WTC11 (cell line): ENCODE measurements around the gene ZNF230. TPM values are rescaled to one million over a fixed set of nuclear protein-coding genes. Genes with fewer than 3 reads are reported as not detected.

Experiments
- ATAC-seq: fragments of 200-7000 bp; cut with Tn5 transposase; 2 replicates; pipeline ENCODE4 v1.10.0; 2021; ENCODE audit warnings: mild to moderate bottlenecking, moderate library complexity
- CTCF ChIA-PET: fragments of 300-600 bp; sonication (Branson Sonifier 250); formaldehyde crosslinking; loops from one replicate; lab custom pipeline; 2021; ENCODE audit warnings: antibody characterized with exemption; lab: Charles Lee
- POLR2A ChIA-PET: fragments of 350-600 bp; sonication (Branson Sonifier 250); formaldehyde crosslinking; loops from one replicate; lab custom pipeline; 2021; ENCODE audit warnings: antibody characterized with exemption; lab: Charles Lee
- DNase-seq: peaks from one replicate; pipeline ENCODE4 v3.0.0; 2021; ENCODE audit warnings: low spot score
- H3K27ac Mint-ChIP-seq: 2 replicates; pipeline ENCODE4 v1.8.0; 2021; ENCODE audit warnings: mixed read lengths
- H3K27me3 Mint-ChIP-seq: 2 replicates; pipeline ENCODE4 v1.8.0; 2021; ENCODE audit warnings: low read depth, mild to moderate bottlenecking, moderate library complexity, mixed read lengths
- H3K36me3 Mint-ChIP-seq: 2 replicates; pipeline ENCODE4 v1.8.0; 2021; ENCODE audit warnings: mixed read lengths
- H3K4me1 Mint-ChIP-seq: 2 replicates; pipeline ENCODE4 v1.8.0; 2022; ENCODE audit warnings: mixed read lengths
- H3K4me3 Mint-ChIP-seq: 2 replicates; pipeline ENCODE4 v1.8.0; 2021; ENCODE audit warnings: mild to moderate bottlenecking, moderate library complexity, mixed read lengths
- H3K9me3 Mint-ChIP-seq: 2 replicates; pipeline ENCODE4 v1.8.0; 2021; ENCODE audit warnings: mixed read lengths
- CTCF ChIP-seq: fragments of 200-600 bp; IDR thresholded peaks from 2 replicates; pipeline ENCODE4 v1.8.0; 2022; ENCODE audit warnings: antibody characterized with exemption
- EMX1 ChIP-seq: fragments of 250-450 bp; sonication (Bioruptor Pico); IDR thresholded peaks from 2 replicates; pipeline ENCODE4 v1.8.0; 2021; ENCODE audit warnings: mild to moderate bottlenecking
- FOXP1 ChIP-seq: sonication (generic); formaldehyde crosslinking; IDR thresholded peaks from 2 replicates; pipeline ENCODE4 v1.8.0; 2022; ENCODE audit warnings: missing genetic modification reagents, mild to moderate bottlenecking, moderate library complexity, borderline replicate concordance
- GABPB1 ChIP-seq: sonication (generic); formaldehyde crosslinking; IDR thresholded peaks from 2 replicates; pipeline ENCODE4 v1.8.1; 2023; ENCODE audit warnings: mild to moderate bottlenecking, missing genetic modification reagents
- JAZF1 ChIP-seq: fragments of 250-450 bp; sonication (Bioruptor Pico); IDR thresholded peaks from 2 replicates; pipeline ENCODE4 v1.9.0; 2021; ENCODE audit warnings: moderate library complexity, mild to moderate bottlenecking, inconsistent platforms
- NR1H2 ChIP-seq: sonication (generic); formaldehyde crosslinking; IDR thresholded peaks from 2 replicates; pipeline ENCODE4 v1.9.0; 2021; ENCODE audit warnings: mild to moderate bottlenecking, moderate library complexity, missing genetic modification reagents
- NR2C2 ChIP-seq: sonication (generic); formaldehyde crosslinking; IDR thresholded peaks from 2 replicates; pipeline ENCODE4 v1.8.0; 2022; ENCODE audit warnings: mild to moderate bottlenecking, missing genetic modification reagents
- RELA ChIP-seq: sonication (generic); formaldehyde crosslinking; IDR thresholded peaks from 2 replicates; pipeline ENCODE4 v1.8.1; 2022; ENCODE audit warnings: missing genetic modification reagents, mild to moderate bottlenecking, borderline replicate concordance
- SP1 ChIP-seq: sonication (generic); formaldehyde crosslinking; conservative IDR thresholded peaks from 2 replicates; pipeline ENCODE4 v1.8.1; 2022; ENCODE audit warnings: missing genetic modification reagents
- STAT6 ChIP-seq: sonication (generic); formaldehyde crosslinking; conservative IDR thresholded peaks from 2 replicates; pipeline ENCODE4 v1.8.1; 2023; ENCODE audit warnings: mild to moderate bottlenecking, low read depth, missing genetic modification reagents, moderate library complexity
- TEAD1 ChIP-seq: sonication (generic); formaldehyde crosslinking; IDR thresholded peaks from 2 replicates; pipeline ENCODE4 v1.8.0; 2022; ENCODE audit warnings: mild to moderate bottlenecking, missing genetic modification reagents
- ZNF281 ChIP-seq: sonication (generic); formaldehyde crosslinking; IDR thresholded peaks from 2 replicates; pipeline ENCODE4 v1.8.0; 2023; ENCODE audit warnings: mild to moderate bottlenecking, missing genetic modification reagents
- ZNF425 ChIP-seq: fragments of 250-450 bp; sonication (Bioruptor Pico); conservative IDR thresholded peaks from 2 replicates; pipeline ENCODE4 v1.9.0; 2021; ENCODE audit warnings: mild to moderate bottlenecking
- ZNF512 ChIP-seq: sonication (generic); formaldehyde crosslinking; IDR thresholded peaks from 2 replicates; pipeline ENCODE4 v1.8.1; 2022; ENCODE audit warnings: missing genetic modification reagents, borderline replicate concordance
- ZSCAN18 ChIP-seq: fragments of 250-450 bp; sonication (Bioruptor Pico); IDR thresholded peaks from 2 replicates; pipeline ENCODE4 v2.1.2; 2022; ENCODE audit warnings: mild to moderate bottlenecking, moderate library complexity
- total RNA-seq: library from RNA; stranded (reverse); gene quantifications from 3 replicates; pipeline ENCODE4 v1.2.3, GENCODE V29; 2021

ZNF230 gene
- total RNA-seq, 1 experiment from 2014 or later, result 3.5 TPM

GRCh38 chr19:44026622-44027021 is 23.9 kb downstream of the ZNF230 start (continued):
- no peak for TF ChIP-seq NR1H2 (CRISPR knock-in tag)
- TF ChIP-seq SP1 (CRISPR knock-in tag), result no peak
- TF ChIP-seq STAT6, result no peak
- TF ChIP-seq ZNF281, result no peak
- no peak for TF ChIP-seq EMX1 (CRISPR knock-in tag)
- TF ChIP-seq ZSCAN18, result no peak
- TF ChIP-seq, all 79 proteins: peak for 0

- no peaks in the 10 kb centered on the region for H3K4me1 Mint-ChIP-seq
- H3K27me3 Mint-ChIP-seq, result peaks cover 11% of the 10 kb centered on the region
- peaks cover 91% of the 10 kb centered on the region for H3K9me3 Mint-ChIP-seq
- POLR2A ChIA-PET, result no interaction called here
- TF ChIP-seq ZNF512 (CRISPR knock-in tag) (no peak), CTCF (no peak), ZNF425 (CRISPR knock-in tag) (no peak), JAZF1 (CRISPR knock-in tag) (no peak), GABPB1 (CRISPR knock-in tag) (no peak), RELA (CRISPR knock-in tag) (no peak), NR2C2 (CRISPR knock-in tag) (no peak), TEAD1 (CRISPR knock-in tag) (no peak), FOXP1 (CRISPR knock-in tag) (no peak)
- CTCF ChIA-PET, result no interaction called here
- DNase-seq (no peak), ATAC-seq (no peak)
- no peak overlapping the region for H3K4me3 Mint-ChIP-seq
- H3K27ac Mint-ChIP-seq, result no peak overlapping the region
- peaks cover 90% of the 10 kb centered on the region for H3K36me3 Mint-ChIP-seq
These were observed 29.3 kb downstream of the ZNF230 start for GRCh38 chr19:44032001-44032610.
